NCI-H146 treated with DMSO at 0.1 percent for 48 hours (cell line): Measurements from ENCODE around the gene KCNH6.

Experiments used
- DNase-seq: peaks from one replicate; lab custom pipeline; 2025; ENCODE audit not compliant: unreplicated experiment; lab: John Stamatoyannopoulos, UW

The KCNH6 gene

GRCh38 chr17:63511331-63511730 is 11.8 kb upstream of the KCNH6 start:
- no peak for DNase-seq

GRCh38 chr17:63512388-63512787 is 10.8 kb upstream of the KCNH6 start:
- no peak for DNase-seq

- no peak for DNase-seq
Measured at GRCh38 chr17:63512896-63513644, 10.1 kb upstream of the KCNH6 start.

GRCh38 chr17:63514477-63514876 is 8.7 kb upstream of the KCNH6 start:
- DNase-seq: no peak

- DNase-seq: no peak
Measured at GRCh38 chr17:63514974-63515373, 8.2 kb upstream of the KCNH6 start.

- no peak for DNase-seq
Measured at GRCh38 chr17:63515426-63515825, 7.7 kb upstream of the KCNH6 start.

GRCh38 chr17:63516910-63517824 is 6.0 kb upstream of the KCNH6 start:
- no peak for DNase-seq

- DNase-seq: no peak
Measured at GRCh38 chr17:63517825-63518534, 5.2 kb upstream of the KCNH6 start.

- no peak for DNase-seq
Measured at GRCh38 chr17:63519116-63519881, 3.9 kb upstream of the KCNH6 start.

- peak; percentile 88 for DNase-seq
Measured at GRCh38 chr17:63519972-63520882, 2.9 kb upstream of the KCNH6 start.

GRCh38 chr17:63524051-63524450 is 893 bp downstream of the KCNH6 start:
- no peak for DNase-seq

GRCh38 chr17:63525190-63525946 is 2.2 kb downstream of the KCNH6 start:
- DNase-seq: no peak

- no peak for DNase-seq
Measured at GRCh38 chr17:63526861-63527260, 3.7 kb downstream of the KCNH6 start.

GRCh38 chr17:63528183-63528582 is 5.0 kb downstream of the KCNH6 start:
- DNase-seq: no peak

- DNase-seq: no peak
Measured at GRCh38 chr17:63529711-63530556, 6.8 kb downstream of the KCNH6 start.

GRCh38 chr17:63530557-63531021 is 7.4 kb downstream of the KCNH6 start:
- no peak for DNase-seq

- no peak for DNase-seq
Measured at GRCh38 chr17:63531022-63531965, 8.1 kb downstream of the KCNH6 start.
